ENCODE data around the gene PPP2R5C. TPM values are rescaled to one million over a fixed set of nuclear protein-coding genes. Genes with fewer than 3 reads are reported as not detected.

PPP2R5C gene
- total RNA-seq, 1 donor: 114 TPM

DNA sequence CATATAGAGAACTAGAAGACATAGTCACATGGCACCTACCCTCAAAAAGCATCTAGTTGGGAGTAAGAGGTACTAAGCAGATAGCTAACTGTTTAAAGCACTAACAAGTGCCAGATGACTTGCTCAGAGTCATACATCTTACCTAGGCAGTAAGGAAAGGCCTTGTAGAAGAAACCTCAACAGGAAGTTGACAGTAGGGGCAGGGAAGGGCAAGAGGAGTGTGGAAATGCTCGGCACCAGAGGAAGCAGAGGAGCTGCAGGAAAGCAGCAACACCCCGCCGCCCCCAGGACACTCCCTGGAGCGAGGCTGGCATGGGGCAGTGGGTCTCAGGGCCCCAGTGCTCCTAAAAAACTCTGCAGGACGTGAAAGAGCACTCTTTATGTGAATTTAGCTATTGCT, 92.9 kb downstream of the PPP2R5C start:
- TF ChIP-seq, protein P1, sequence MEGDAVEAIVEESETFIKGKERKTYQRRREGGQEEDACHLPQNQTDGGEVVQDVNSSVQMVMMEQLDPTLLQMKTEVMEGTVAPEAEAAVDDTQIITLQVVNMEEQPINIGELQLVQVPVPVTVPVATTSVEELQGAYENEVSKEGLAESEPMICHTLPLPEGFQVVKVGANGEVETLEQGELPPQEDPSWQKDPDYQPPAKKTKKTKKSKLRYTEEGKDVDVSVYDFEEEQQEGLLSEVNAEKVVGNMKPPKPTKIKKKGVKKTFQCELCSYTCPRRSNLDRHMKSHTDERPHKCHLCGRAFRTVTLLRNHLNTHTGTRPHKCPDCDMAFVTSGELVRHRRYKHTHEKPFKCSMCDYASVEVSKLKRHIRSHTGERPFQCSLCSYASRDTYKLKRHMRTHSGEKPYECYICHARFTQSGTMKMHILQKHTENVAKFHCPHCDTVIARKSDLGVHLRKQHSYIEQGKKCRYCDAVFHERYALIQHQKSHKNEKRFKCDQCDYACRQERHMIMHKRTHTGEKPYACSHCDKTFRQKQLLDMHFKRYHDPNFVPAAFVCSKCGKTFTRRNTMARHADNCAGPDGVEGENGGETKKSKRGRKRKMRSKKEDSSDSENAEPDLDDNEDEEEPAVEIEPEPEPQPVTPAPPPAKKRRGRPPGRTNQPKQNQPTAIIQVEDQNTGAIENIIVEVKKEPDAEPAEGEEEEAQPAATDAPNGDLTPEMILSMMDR (IDR thresholded peaks at IDR 0.05; ENCODE audit: insufficient read depth, low read length): no peak
- no peak overlapping the region for H3K4me3 ChIP-seq (ENCODE audit: low read depth, low read length)
- DNase-seq (ENCODE audit: low read depth): no peak

DNA sequence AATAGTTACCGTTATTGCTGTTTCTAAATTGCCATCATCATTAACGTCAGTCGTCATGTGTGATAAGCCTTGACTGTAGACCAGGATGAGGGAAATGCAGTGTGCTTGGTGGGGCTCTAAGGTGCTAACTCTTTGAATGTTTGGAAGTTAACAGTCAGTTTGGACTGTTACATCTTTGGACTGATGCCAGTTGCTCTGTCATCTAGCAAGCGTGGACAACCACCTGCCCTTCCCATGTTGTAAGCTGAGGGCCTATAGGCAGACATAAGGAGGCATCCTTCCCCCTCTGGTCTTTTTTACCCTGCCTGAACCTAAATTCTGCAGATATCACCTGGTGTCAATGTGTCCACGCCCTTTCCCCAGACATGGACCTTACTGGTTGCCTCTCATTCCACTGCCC, 94.4 kb downstream of the PPP2R5C start:
- TF ChIP-seq, protein P1 (IDR thresholded peaks at IDR 0.05; ENCODE audit: insufficient read depth, low read length): no peak
- no peak for DNase-seq (ENCODE audit: low read depth)
- H3K4me3 ChIP-seq (ENCODE audit: low read depth, low read length): no peak overlapping the region

DNA sequence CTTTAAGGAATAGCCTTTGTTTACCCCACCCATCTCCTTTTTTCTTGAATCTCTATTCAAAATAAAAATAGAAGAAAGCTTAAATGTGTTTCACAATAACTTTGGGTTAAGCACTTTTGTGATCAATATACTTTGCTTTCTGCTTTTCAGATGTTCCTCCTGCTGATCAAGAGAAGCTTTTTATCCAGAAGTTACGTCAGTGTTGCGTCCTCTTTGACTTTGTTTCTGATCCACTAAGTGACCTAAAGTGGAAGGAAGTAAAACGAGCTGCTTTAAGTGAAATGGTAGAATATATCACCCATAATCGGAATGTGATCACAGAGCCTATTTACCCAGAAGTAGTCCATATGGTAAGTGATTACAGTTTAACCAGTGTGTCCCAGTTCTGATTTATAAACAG, 95.0 kb downstream of the PPP2R5C start:
- DNase-seq (ENCODE audit: low read depth): no peak
- no peak overlapping the region for H3K4me3 ChIP-seq (ENCODE audit: low read depth, low read length)
- TF ChIP-seq, protein P1 (IDR thresholded peaks at IDR 0.05; ENCODE audit: insufficient read depth, low read length): no peak

DNA sequence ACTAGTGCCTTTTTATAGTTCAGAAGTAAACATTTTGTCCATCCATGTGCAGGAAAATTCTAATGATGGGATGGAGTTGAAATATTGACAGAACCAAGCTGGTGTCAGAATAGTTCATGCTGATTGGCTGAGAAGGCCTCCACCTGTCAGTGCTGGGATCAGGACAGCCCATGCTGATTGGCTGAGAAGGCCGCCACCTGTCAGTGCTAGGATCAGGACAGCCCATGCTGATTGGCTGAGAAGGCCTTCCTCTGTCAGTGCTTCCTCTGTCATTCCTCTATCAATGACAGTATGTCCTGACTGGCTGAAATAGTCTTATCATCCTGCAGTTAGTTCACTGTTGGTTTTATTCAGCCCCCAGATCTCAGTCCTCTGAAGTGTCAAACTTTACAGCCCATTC, 95.7 kb downstream of the PPP2R5C start:
- TF ChIP-seq, protein P1 (IDR thresholded peaks at IDR 0.05; ENCODE audit: insufficient read depth, low read length): no peak
- no peak for DNase-seq (ENCODE audit: low read depth)
- H3K4me3 ChIP-seq (ENCODE audit: low read depth, low read length): no peak overlapping the region

DNA sequence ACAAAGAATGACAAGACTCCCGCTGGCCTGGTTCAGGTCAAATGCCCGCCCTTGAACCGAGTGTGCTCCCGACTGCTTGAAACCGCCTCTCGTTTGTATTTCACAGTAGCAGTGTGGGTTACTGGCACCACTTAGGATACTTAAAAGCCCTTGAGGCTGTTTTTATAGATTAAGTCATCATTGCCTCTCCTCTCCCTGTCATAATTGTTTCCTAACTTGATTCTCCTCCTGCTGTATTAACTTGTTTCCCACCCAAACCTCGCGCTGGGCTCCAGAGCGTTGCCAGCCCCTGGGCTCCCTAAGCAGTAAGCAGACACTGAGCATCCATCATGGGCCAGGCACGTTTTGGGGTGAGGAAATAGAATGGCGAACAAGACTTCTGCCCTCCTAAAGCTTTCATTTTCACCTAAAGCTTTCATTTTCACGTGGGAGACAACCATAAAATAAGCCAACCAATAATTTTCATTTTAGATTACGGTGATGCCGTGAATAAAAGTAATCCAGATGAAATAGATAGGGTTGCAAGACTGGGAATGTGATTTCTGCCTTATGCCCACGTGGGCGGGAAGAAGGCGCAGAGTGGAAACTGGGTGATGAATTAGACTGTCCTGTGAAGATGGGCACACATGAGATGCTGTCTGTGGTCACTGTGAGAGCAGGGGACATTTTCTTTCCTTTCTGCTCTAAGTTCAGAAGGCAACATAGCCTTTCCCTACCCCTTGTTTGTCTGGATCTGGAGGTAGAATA, 97.5 kb downstream of the PPP2R5C start:
- no peak for DNase-seq (ENCODE audit: low read depth)
- TF ChIP-seq, protein P1 (IDR thresholded peaks at IDR 0.05; ENCODE audit: insufficient read depth, low read length): no peak
- H3K4me3 ChIP-seq (ENCODE audit: low read depth, low read length): no peak overlapping the region

DNA sequence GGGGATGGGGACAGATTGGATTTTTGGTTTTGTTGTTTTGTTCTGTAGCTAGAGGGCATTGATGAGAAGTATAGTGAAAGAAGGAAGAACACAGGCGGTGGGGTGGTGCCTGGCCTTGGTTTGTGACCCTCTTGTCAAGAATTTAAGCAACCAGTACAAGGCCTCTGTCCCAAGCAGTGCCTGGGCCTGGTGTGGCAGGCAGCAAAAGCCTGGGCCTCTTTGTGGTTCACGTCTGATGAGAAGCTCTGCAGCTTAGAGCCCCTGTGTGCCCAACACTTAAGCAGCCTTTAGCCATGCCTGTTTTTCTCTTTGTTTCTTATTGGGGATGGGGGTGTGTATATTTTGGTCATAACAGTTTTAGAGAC, 98.0 kb downstream of the PPP2R5C start:
- TF ChIP-seq, protein P1 (IDR thresholded peaks at IDR 0.05; ENCODE audit: insufficient read depth, low read length): no peak
- H3K4me3 ChIP-seq (ENCODE audit: low read depth, low read length): no peak overlapping the region
- DNase-seq (ENCODE audit: low read depth): no peak

DNA sequence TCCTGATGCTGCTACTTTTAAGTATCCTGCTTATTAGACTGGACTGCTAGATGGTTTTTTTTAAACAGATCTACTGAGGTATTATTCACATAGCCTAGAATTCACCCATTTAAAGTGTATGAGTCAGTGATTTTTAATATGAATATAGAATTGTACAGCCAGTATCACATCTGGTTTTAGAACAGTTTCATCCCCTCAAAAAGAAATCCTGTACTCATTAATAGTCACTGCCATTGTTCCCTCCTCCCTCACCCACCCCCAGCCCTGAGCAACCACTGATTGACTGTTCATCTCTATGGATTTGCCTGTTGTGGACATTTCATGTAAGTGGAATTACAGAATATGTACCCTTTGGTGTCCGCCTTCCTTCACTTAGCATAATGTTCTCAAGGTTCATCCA, 98.4 kb downstream of the PPP2R5C start:
- no peak overlapping the region for H3K4me3 ChIP-seq (ENCODE audit: low read depth, low read length)
- DNase-seq (ENCODE audit: low read depth): no peak
- TF ChIP-seq, protein P1 (IDR thresholded peaks at IDR 0.05; ENCODE audit: insufficient read depth, low read length): no peak

All from fibroblast of the aortic adventitia (primary cell).